Measurements from ENCODE around the gene TPCN1.

TPCN1 gene

GRCh38 chr12:113339540-113339939 lies 118.3 kb downstream of the TPCN1 start:
- no peaks in the 10 kb centered on the region for H3K36me3 ChIP-seq (ENCODE audit: low read length)
- no peaks in the 10 kb centered on the region for H3K9me2 ChIP-seq (replicated peaks; ENCODE audit: insufficient read depth, low read length)
- no peak overlapping the region for H3K4me2 ChIP-seq (ENCODE audit: low read depth, low read length, poor library complexity, severe bottlenecking)
- no peaks in the 10 kb centered on the region for H4K20me1 ChIP-seq (ENCODE audit: low read depth, low read length)
- H3K9ac ChIP-seq (ENCODE audit: low read length) = no peak overlapping the region
- no peaks in the 10 kb centered on the region for H3K79me2 ChIP-seq (ENCODE audit: insufficient read depth, low read length)
- no peaks in the 10 kb centered on the region for H3K9me3 ChIP-seq (ENCODE audit: insufficient read depth, low read length)
- no peaks in the 10 kb centered on the region for H3F3A ChIP-seq (ENCODE audit: insufficient read depth)
- no peak overlapping the region for H2AFZ ChIP-seq (ENCODE audit: low read depth, low read length, severe bottlenecking)
- no peaks in the 10 kb centered on the region for H3K27me3 ChIP-seq (ENCODE audit: low read length)
- no peak overlapping the region for H3K27ac ChIP-seq (ENCODE audit: low read depth, low read length)
- no peak overlapping the region for H3K4me3 ChIP-seq (ENCODE audit: insufficient read depth, low read length, poor library complexity, severe bottlenecking)
- TF ChIP-seq CTCF (IDR thresholded peaks at IDR 0.05; ENCODE audit: insufficient read depth, low read length, poor library complexity, severe bottlenecking) (no peak), EZH2phosphoT487 (conservative IDR thresholded peaks at IDR 0.05; ENCODE audit: low read length) (no peak)

DNA sequence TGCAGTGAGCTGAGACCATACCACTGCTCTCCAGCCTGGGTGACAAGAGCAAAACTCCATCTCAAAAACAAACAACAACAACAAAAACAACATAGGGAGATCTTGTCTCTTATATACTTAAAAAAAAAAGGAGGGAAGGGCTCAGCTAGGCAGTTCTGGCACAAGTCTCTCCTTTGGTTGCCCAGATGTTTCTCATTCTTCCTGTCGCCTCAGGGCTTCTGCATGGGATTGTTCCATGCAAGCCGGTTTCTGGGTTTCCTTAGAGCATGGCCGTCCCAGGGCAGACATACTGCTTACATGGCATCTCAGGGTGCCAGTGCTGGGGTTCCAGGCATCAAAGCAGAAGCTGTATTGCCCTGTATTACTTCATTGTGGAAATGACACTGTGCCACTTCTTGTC lies 118.8 kb downstream of the TPCN1 start:
- TF ChIP-seq EZH2phosphoT487 (conservative IDR thresholded peaks at IDR 0.05; ENCODE audit: low read length) (no peak), CTCF (IDR thresholded peaks at IDR 0.05; ENCODE audit: insufficient read depth, low read length, poor library complexity, severe bottlenecking) (no peak)
- Histone ChIP-seq H3F3A (ENCODE audit: insufficient read depth) (no peaks in the 10 kb centered on the region), H3K9ac (ENCODE audit: low read length) (no peak overlapping the region), H3K4me3 (ENCODE audit: insufficient read depth, low read length, poor library complexity, severe bottlenecking) (no peak overlapping the region), H3K9me2 (replicated peaks; ENCODE audit: insufficient read depth, low read length) (no peaks in the 10 kb centered on the region), H3K79me2 (ENCODE audit: insufficient read depth, low read length) (no peaks in the 10 kb centered on the region), H3K27ac (ENCODE audit: low read depth, low read length) (no peak overlapping the region), H2AFZ (ENCODE audit: low read depth, low read length, severe bottlenecking) (no peak overlapping the region), H3K27me3 (ENCODE audit: low read length) (no peaks in the 10 kb centered on the region), H3K36me3 (ENCODE audit: low read length) (no peaks in the 10 kb centered on the region), H3K4me2 (ENCODE audit: low read depth, low read length, poor library complexity, severe bottlenecking) (no peak overlapping the region), H3K9me3 (ENCODE audit: insufficient read depth, low read length) (no peaks in the 10 kb centered on the region), H4K20me1 (ENCODE audit: low read depth, low read length) (no peaks in the 10 kb centered on the region)

- Histone ChIP-seq H3K9ac (ENCODE audit: low read length) (no peak overlapping the region), H3K27ac (ENCODE audit: low read depth, low read length) (no peak overlapping the region), H3K27me3 (ENCODE audit: low read length) (no peaks in the 10 kb centered on the region), H3K9me2 (replicated peaks; ENCODE audit: insufficient read depth, low read length) (no peaks in the 10 kb centered on the region), H3F3A (ENCODE audit: insufficient read depth) (no peaks in the 10 kb centered on the region), H3K79me2 (ENCODE audit: insufficient read depth, low read length) (no peaks in the 10 kb centered on the region), H3K9me3 (ENCODE audit: insufficient read depth, low read length) (no peaks in the 10 kb centered on the region), H3K4me3 (ENCODE audit: insufficient read depth, low read length, poor library complexity, severe bottlenecking) (no peak overlapping the region), H4K20me1 (ENCODE audit: low read depth, low read length) (no peaks in the 10 kb centered on the region), H2AFZ (ENCODE audit: low read depth, low read length, severe bottlenecking) (no peak overlapping the region), H3K4me2 (ENCODE audit: low read depth, low read length, poor library complexity, severe bottlenecking) (no peak overlapping the region), H3K36me3 (ENCODE audit: low read length) (no peaks in the 10 kb centered on the region)
- TF ChIP-seq CTCF (IDR thresholded peaks at IDR 0.05; ENCODE audit: insufficient read depth, low read length, poor library complexity, severe bottlenecking) (no peak), EZH2phosphoT487 (conservative IDR thresholded peaks at IDR 0.05; ENCODE audit: low read length) (no peak)
Observed at GRCh38 chr12:113341535-113341934, 120.3 kb downstream of the TPCN1 start.
